GM21619 (cell line): ENCODE results near the gene PIWIL1.

ENCODE experiments used
- ATAC-seq: cut with Tn5 transposase; IDR thresholded peaks from one replicate; pipeline ENCODE4 v1.9.1; 2021; ENCODE audit not compliant: unreplicated experiment

The PIWIL1 gene

GRCh38 chr12:130337488-130338303 is at the start of gene PIWIL1:
PIWIL1 (plus strand) TSS chr12:130337887; CDS start chr12:130342592, 4,705 bp downstream.
- no peak for ATAC-seq

DNA sequence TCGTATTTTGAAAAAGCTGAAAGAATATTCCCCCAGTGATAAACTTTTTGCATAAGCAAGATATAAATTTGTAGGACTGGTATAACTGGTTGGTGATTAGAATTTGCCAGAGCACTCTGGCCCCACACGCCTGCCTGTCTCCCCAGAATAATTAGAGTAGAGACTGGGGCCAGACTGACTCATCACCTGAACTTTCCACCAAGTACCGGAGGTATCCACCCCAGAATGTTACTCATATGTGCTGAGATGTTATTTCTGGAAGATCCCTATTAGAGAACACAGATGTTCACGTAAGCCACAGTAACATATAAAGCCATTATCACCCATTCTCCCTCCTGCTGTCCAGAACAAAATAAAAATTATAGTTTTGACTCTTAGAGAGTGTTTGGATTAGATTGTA is 49.5 kb upstream of the PIWIL1 start:
- ATAC-seq: no peak

- ATAC-seq: no peak
Observed at GRCh38 chr12:130288691-130289090, 49.0 kb upstream of the PIWIL1 start.

DNA sequence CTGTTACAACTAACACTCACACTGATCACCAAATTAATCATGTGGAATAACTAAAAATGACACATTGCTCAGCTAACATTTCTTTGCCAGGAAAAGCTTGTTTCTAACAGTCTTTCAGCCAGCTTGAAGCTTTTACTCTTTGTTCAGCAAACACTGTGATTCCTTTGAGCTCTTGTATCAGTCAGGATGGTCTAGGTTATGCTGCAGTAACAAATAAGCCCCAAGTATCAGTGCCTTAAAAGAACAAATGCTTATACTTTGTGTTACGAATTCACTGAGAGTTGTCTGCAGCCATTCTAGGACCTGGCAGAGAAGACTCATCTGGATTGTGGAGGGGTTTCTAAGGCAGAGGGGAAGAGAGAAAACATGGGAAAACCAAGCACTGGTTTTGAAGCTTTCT is 47.6 kb upstream of the PIWIL1 start:
- no peak for ATAC-seq

DNA sequence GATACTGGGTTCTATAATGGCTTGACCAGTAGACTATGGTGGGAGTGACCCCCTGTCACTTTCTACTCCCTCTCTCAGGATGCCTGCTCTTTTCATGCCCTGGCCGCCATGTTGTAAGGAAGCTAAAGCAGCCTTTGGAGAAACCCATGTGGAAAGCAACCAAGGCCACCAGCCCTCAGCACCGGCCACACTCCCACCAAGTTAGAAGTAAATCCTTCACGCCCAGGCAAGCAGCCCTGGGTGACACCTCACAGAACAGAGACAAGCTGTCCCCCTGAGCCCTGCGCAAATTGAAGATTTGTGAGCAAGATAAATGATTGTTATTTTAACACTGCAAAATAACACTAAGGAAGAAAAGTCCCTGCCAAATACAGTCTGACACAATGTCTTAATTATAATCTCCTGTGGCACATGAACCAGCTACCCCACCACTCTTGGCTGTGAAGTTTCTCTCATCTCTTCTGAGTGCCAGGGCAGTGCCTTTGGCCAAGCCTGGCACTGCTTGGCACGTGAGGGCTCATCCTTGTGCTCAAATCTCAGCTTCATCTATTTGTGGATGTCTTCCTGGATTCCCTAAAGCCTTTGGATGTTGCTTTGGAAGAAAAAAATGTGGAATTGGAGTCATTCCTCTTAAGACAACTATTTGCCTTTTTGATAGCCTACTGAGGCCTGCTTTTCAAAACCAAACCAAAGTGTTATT is 39.2 kb upstream of the PIWIL1 start:
- no peak for ATAC-seq

- ATAC-seq: no peak
Observed at GRCh38 chr12:130299574-130299973, 38.1 kb upstream of the PIWIL1 start.

DNA sequence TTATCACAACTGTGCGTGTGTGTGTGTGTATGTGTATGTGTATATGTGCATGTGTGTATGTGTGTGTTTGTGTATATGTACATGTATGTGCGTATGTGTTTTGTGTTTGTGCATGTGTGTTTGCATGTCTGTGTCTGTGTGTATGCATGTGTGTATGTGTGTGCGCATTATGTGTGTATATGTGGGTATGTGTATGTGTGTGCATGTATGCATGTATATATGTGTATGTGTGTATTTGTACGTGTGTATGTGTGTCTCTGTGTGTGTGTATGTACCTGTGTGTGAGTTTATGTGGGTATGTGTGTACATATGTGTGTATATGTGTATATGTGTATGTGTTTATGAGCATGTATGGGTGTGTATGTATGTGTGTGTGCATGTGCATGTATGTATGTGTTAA is 37.6 kb upstream of the PIWIL1 start:
- ATAC-seq: no peak

DNA sequence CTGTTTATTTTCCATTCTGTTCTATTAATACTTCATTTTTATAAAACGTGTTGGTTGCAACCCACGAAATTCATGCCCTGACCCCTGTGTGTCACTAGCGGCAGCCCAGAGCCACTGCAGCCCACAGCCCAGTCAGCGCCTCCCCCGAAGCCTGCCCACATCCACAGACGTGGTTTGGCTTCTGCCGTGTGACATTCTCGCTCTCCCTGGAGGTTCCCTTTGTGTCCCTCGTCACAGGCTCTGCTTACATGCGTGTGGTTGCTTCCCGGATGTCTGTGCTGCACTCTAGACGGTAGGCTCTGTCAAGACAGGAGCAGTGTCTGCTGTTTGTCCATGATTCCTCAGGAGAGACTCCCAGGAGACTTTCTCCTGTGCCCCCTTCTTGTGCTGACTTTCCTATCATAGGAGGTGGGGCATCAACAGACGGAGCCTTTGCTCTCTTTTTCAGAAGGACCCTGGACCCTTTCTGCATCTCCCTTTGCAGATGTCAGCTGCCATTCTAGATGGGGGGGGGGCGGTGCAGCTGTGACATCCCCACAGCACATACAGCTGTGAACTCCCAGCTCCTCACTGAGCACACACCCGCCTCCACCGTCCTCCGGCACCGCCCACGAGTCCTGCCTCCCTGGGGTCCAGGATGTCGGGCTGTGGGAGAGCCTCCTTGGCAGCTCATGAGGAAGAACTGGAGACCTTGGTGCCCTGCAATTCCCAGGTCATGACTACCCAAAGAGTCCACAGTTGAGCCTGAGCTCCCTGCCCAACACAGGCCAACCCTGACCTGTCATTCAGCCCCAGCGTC is 36.8 kb upstream of the PIWIL1 start:
- ATAC-seq: no peak

DNA sequence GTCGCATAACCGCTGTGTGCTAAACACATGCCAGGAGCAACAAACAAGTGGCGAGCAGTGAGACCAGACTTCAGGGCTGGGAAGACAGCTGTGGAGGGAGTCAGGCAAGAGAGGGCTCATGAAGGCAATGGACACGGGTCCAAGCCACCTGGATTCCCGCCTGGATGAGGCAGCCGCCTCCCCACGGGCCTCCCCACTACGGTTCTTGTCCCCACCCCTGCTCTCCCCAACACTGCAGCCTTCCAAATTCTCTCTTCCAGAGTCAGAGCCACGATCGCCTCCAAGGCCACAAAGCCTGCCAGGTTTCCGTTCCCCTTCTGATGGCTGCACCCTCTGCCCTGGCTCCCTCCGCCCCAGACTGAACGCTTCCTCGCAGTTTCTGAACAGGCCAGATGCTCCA is 36.1 kb upstream of the PIWIL1 start:
- ATAC-seq: no peak

GRCh38 chr12:130303781-130304180 is 33.9 kb upstream of the PIWIL1 start:
- ATAC-seq: no peak

GRCh38 chr12:130307859-130308258 is 29.8 kb upstream of the PIWIL1 start:
- ATAC-seq: no peak

DNA sequence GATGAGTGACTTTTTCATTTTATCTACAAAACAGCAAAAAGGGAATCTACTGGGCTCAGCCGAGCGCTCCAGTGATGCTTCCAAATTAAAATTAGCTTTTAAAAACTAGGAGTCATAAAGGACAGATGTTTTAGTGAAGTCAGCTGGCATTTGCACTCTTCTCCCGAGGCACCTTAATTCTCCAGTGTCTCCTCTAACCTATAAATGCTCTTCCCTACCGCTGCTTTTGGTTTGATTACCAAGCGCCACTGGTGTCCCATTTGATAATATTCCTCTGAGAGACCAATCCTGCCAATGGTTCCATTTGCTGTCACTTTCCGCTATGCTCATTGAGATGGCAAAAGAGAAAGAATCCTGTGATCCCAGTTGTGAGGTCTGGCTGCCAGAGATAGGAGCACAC is 29.3 kb upstream of the PIWIL1 start:
- no peak for ATAC-seq

DNA sequence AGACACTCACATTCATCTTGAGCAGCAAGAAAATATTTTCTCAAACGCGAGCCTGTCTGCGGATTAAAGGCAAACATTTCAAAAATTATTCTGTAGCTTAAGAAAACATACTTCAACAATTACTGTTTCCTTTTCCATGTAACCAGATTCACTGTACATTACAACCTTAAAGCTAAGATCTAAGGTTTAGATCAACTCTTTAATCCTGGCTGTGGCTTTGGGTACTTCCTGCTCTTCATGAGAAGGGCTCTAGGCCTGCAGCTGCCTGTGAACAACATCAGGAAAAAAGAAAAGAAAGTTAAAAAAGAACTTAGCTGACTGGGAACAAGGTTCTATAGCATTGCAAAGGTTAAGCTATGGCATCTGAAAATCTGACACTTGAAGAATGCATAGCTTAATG is 21.4 kb upstream of the PIWIL1 start:
- no peak for ATAC-seq

GRCh38 chr12:130320536-130320935 is 17.2 kb upstream of the PIWIL1 start:
- ATAC-seq: no peak

- ATAC-seq: no peak
Observed at GRCh38 chr12:130322263-130322662, 15.4 kb upstream of the PIWIL1 start.

DNA sequence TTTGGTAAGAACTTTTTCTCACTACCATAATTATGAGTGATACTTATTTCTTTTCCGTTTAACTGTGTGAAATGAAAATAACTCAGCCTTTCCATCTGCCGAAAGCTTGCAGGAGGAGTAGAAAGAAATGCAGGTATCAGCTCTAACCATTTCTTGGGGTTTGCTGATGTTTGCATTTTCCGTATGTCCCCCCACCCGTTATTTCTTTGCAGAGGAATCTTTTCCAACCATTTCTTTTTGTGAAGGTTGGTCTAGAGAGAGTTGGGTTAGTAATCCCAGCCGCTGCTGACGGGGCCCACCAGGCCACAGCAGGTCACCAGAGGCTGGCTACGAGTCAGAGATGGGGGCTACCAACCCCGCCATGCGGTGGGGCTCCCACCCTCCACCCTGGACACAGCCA is 7.0 kb upstream of the PIWIL1 start:
- no peak for ATAC-seq

GRCh38 chr12:130331146-130331545 is 6.5 kb upstream of the PIWIL1 start:
- ATAC-seq: no peak

DNA sequence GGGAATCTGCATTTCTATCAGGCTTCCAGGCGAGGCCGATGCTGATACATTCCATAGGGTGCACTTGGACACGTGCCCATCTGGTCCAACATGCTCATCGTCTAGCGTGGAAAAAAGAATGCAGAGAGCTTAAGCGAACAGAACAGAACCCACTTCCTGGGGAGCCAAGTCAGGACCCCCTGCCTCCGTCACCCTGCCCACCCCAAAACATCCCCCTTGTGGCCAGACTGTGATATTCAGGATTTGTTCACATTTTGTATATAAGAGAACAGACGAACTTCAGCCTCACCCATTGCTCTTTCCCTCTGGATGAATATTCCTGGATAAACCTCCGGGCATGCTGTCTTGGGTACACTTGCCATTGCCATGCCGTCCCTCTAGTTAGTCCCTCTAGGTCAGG is 4.3 kb upstream of the PIWIL1 start:
- ATAC-seq: no peak

DNA sequence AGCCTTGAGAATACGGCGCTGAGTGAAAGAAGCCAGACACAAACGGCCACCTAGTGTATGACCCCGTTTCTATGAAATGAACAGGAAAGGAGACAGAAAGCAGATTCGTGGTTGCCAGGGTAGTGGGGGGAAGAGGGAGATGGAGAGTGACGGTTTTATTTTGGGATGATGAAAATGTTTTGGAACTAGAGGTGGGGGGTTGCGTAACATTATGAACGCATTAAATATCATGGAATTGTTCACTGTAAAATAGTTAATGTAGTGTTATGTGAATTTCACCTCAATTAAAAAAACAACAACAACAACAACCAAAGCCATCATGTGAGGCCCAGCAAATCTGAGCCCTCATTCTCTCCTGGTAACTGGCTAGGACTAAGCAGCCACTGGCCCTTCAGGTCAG is 3.3 kb upstream of the PIWIL1 start:
- ATAC-seq: no peak

DNA sequence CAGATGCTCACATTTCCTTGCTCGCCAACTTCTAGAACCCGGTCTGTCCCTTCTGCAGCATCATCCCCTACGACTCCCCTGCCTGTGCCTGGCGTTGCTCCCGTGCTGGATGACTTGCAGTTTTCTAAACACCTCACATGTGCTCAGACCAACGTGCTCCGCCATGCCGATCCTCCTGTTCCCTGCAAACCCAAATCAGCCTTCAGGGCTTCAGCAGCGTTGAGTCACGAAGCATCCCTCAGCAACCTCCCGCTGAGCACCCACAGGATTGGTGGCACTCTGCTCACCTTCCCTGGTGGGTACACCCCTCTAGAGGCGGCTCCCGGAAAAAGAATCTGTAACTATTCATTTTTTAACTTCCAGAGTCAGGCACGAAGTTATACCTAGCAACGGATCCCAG is 2.8 kb upstream of the PIWIL1 start:
- no peak for ATAC-seq

DNA sequence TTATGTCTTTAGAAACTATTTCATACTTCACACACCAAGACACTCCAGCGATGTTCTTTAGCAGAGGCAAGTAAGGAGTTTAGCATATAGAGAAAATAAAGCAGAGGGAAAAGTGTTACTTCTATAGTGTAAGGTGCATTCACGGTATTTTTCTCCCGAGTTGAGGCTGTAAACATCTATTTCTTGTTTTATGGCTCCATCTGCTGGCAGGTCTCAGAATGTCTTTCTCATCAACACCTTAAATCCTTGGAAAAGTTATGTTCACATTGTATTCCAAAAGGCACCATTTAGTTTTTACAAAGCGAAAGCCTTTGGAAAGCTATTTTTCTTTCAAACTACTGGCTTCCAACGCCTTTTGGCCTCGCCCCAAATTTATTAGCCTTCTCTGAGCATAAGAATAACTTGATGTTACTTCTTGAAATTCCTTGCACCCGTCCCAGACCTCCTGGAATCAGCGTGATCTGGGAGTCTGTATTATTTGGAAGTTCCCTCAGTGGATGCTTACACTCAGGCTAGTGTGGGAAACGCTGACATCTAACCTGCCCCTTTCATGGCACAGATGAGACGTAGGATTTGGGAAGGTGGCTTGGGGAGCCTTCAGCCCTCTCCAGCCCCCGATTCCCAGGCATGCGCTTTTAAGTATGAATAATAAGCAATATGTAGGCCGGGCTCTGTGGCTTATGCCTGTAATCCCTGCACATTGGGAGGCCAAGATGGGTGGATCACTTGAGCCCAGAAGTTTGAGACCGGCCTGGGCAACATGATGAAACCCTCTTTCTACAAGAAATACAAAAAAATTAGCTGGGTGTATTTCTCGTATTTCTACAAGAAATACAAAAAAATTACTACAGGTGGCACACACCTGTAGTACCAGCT is 1.9 kb upstream of the PIWIL1 start:
- no peak for ATAC-seq
